HEK293 (cell line): ENCODE measurements around the gene MRTFB.
A peak's percentile ranks its signal among the peaks of the same experiment; 100 is the strongest.

Source experiments
- CTCF ChIA-PET: fragments of 350-600 bp; formaldehyde crosslinking; extraction: SDS; loops from one replicate; lab custom pipeline; 2021; ENCODE audit warnings: antibody characterized with exemption; lab: Yijun Ruan, JAX
- POLR2A ChIA-PET: fragments of 300-600 bp; formaldehyde crosslinking; extraction: SDS; loops from one replicate; lab custom pipeline; 2020; ENCODE audit warnings: antibody characterized with exemption, inconsistent platforms; lab: Yijun Ruan, JAX
- H3K27ac ChIP-seq: fragments of 200-500 bp; sonication (Bioruptor generic); 2 replicates; pipeline ENCODE4 v1.5.1; 2014; ENCODE audit warnings: low read depth, low read length, control low read depth, inconsistent platforms; ENCODE audit errors: extremely low read depth
- H3K36me3 ChIP-seq, 2 experiments: fragments of 200-500 bp in 1 of 2; sonication (Bioruptor generic) in 1 of 2; 1 replicate in 1 of 2; 2 replicates in 1 of 2; pipeline ENCODE4 v1.5.1; 2014 to 2017; ENCODE audit warnings: inconsistent platforms in 2 of 2, low read length in 2 of 2; ENCODE audit not compliant: control insufficient read depth in 2 of 2, insufficient read depth in 1 of 2
- H3K4me1 ChIP-seq: fragments of 200-500 bp; sonication (Bioruptor generic); 2 replicates; pipeline ENCODE4 v1.5.1; 2014; ENCODE audit warnings: mild to moderate bottlenecking, low read length, inconsistent platforms; ENCODE audit not compliant: control insufficient read depth, insufficient read depth
- H3K4me3 ChIP-seq: 2 replicates; pipeline ENCODE4 v1.5.1; 2011; ENCODE audit warnings: low read depth, mild to moderate bottlenecking, control low read depth, low read length, moderate library complexity
- H3K9me3 ChIP-seq: fragments of 200-500 bp; sonication (Bioruptor generic); 2 replicates; pipeline ENCODE4 v1.5.1; 2014; ENCODE audit warnings: low read depth, low read length, inconsistent platforms; ENCODE audit not compliant: control insufficient read depth, insufficient read depth
- ATF2 ChIP-seq: fragments of 450-650 bp; formaldehyde crosslinking; IDR thresholded peaks from 2 replicates; pipeline ENCODE4 v1.5.1; 2016; ENCODE audit warnings: missing biosample characterization, missing genetic modification characterization, low read depth
- EGR2 ChIP-seq: fragments of 450-650 bp; formaldehyde crosslinking; IDR thresholded peaks from 2 replicates; pipeline ENCODE4 v1.5.1; 2016; ENCODE audit warnings: low read depth, missing biosample characterization, missing genetic modification characterization
- KLF16 ChIP-seq: fragments of 450-650 bp; formaldehyde crosslinking; IDR thresholded peaks from 2 replicates; pipeline ENCODE4 v1.5.1; 2017; ENCODE audit warnings: missing biosample characterization, missing genetic modification characterization
- PRDM6 ChIP-seq: fragments of 450-650 bp; formaldehyde crosslinking; IDR thresholded peaks from 2 replicates; pipeline ENCODE4 v1.5.1; 2017; ENCODE audit warnings: missing biosample characterization, missing genetic modification characterization
- REPIN1 ChIP-seq: fragments of 450-650 bp; formaldehyde crosslinking; IDR thresholded peaks from 2 replicates; pipeline ENCODE4 v1.5.1; 2017; ENCODE audit warnings: missing biosample characterization, missing genetic modification characterization, low read depth
- SCRT1 ChIP-seq: fragments of 450-650 bp; formaldehyde crosslinking; IDR thresholded peaks from 2 replicates; pipeline ENCODE4 v1.5.1; 2016; ENCODE audit warnings: missing biosample characterization, missing genetic modification characterization, borderline replicate concordance
- ZBTB1 ChIP-seq: fragments of 450-650 bp; formaldehyde crosslinking; IDR thresholded peaks from 2 replicates; pipeline ENCODE4 v1.5.1; 2016; ENCODE audit warnings: missing biosample characterization, missing genetic modification characterization
- ZBTB21 ChIP-seq: fragments of 450-650 bp; formaldehyde crosslinking; IDR thresholded peaks from 2 replicates; pipeline ENCODE4 v1.5.1; 2017; ENCODE audit warnings: missing biosample characterization, missing genetic modification characterization
- ZBTB26 ChIP-seq: fragments of 450-650 bp; formaldehyde crosslinking; optimal IDR thresholded peaks from 2 replicates; pipeline ENCODE3; 2016; ENCODE audit warnings: missing biosample characterization, mild to moderate bottlenecking, missing genetic modification characterization
- ZFP3 ChIP-seq: fragments of 450-650 bp; formaldehyde crosslinking; IDR thresholded peaks from 2 replicates; pipeline ENCODE4 v1.5.1; 2016; ENCODE audit warnings: low read depth, missing biosample characterization, missing genetic modification characterization
- ZIC2 ChIP-seq: fragments of 450-650 bp; formaldehyde crosslinking; IDR thresholded peaks from 2 replicates; pipeline ENCODE4 v1.5.1; 2016; ENCODE audit warnings: missing biosample characterization, missing genetic modification characterization
- ZNF184 ChIP-seq: fragments of 450-650 bp; IDR thresholded peaks from 2 replicates; pipeline ENCODE4 v1.5.1; 2018; ENCODE audit warnings: missing biosample characterization, mild to moderate bottlenecking, missing genetic modification characterization
- ZNF37A ChIP-seq: fragments of 450-650 bp; IDR thresholded peaks from 2 replicates; pipeline ENCODE4 v1.5.1; 2018; ENCODE audit warnings: missing biosample characterization, missing genetic modification characterization
- ZNF391 ChIP-seq: fragments of 450-650 bp; formaldehyde crosslinking; IDR thresholded peaks from 2 replicates; pipeline ENCODE4 v1.5.1; 2016; ENCODE audit warnings: low read depth, missing biosample characterization, missing genetic modification characterization, borderline replicate concordance
- ZNF404 ChIP-seq: fragments of 450-650 bp; formaldehyde crosslinking; IDR thresholded peaks from 2 replicates; pipeline ENCODE4 v1.5.1; 2017; ENCODE audit warnings: missing biosample characterization, missing genetic modification characterization
- ZNF555 ChIP-seq: fragments of 450-650 bp; formaldehyde crosslinking; conservative IDR thresholded peaks from 2 replicates; pipeline ENCODE4 v1.5.1; 2017; ENCODE audit warnings: missing biosample characterization, mild to moderate bottlenecking, missing genetic modification characterization, inconsistent platforms
- ZNF558 ChIP-seq: fragments of 450-650 bp; formaldehyde crosslinking; IDR thresholded peaks from 2 replicates; pipeline ENCODE4 v1.5.1; 2016; ENCODE audit warnings: missing biosample characterization, missing genetic modification characterization
- ZNF560 ChIP-seq: fragments of 450-650 bp; formaldehyde crosslinking; IDR thresholded peaks from 2 replicates; pipeline ENCODE4 v1.5.1; 2017; ENCODE audit warnings: missing biosample characterization, missing genetic modification characterization, borderline replicate concordance
- ZNF580 ChIP-seq: fragments of 450-650 bp; formaldehyde crosslinking; IDR thresholded peaks from 2 replicates; pipeline ENCODE4 v1.5.1; 2016; ENCODE audit warnings: missing biosample characterization, missing genetic modification characterization
- ZNF596 ChIP-seq: fragments of 450-650 bp; IDR thresholded peaks from 2 replicates; pipeline ENCODE4 v1.5.0; 2018; ENCODE audit warnings: missing biosample characterization, mild to moderate bottlenecking, missing genetic modification characterization, moderate library complexity
- ZNF658 ChIP-seq: fragments of 450-650 bp; formaldehyde crosslinking; IDR thresholded peaks from 2 replicates; pipeline ENCODE4; 2016; ENCODE audit warnings: missing biosample characterization, missing genetic modification characterization
- ZNF664 ChIP-seq: fragments of 450-650 bp; formaldehyde crosslinking; IDR thresholded peaks from 2 replicates; pipeline ENCODE4 v1.5.1; 2016; ENCODE audit warnings: missing biosample characterization, missing genetic modification characterization
- ZSCAN5A ChIP-seq: fragments of 450-650 bp; formaldehyde crosslinking; IDR thresholded peaks from 2 replicates; pipeline ENCODE4 v1.5.1; 2016; ENCODE audit warnings: missing biosample characterization, missing genetic modification characterization

Gene MRTFB

GRCh38 chr16:14151256-14152030, 80.3 kb downstream of the MRTFB start:
- TF ChIP-seq ZNF404 (tag by site-specific recombination) (no peak), ZIC2 (tag by site-specific recombination) (0 out of 2 replicates have a peak, but pooled peaks have one; percentile 14), PRDM6 (tag by site-specific recombination) (peak; percentile 70), REPIN1 (tag by site-specific recombination) (no peak), ZBTB21 (tag by site-specific recombination) (no peak), SCRT1 (tag by site-specific recombination) (no peak)
- Histone ChIP-seq H3K4me3 (no peak overlapping the region), H3K27ac (no peak overlapping the region), H3K9me3 (no peaks in the 10 kb centered on the region), H3K36me3 (no peaks in the 10 kb centered on the region), H3K4me1 (peaks cover 15% of the 10 kb centered on the region)
- ChIA-PET POLR2A (no interaction called here), CTCF (no interaction called here)

- Histone ChIP-seq H3K36me3 (no peaks in the 10 kb centered on the region), H3K27ac (no peak overlapping the region), H3K4me3 (no peak overlapping the region), H3K4me1 (peaks cover 5% of the 10 kb centered on the region; the same call in 1 of the 2 replicates), H3K9me3 (no peaks in the 10 kb centered on the region)
- no peak for TF ChIP-seq SCRT1 (tag by site-specific recombination)
- TF ChIP-seq ZNF184 (tag by site-specific recombination): no peak
- no peak for TF ChIP-seq ZNF596 (tag by site-specific recombination)
- ChIA-PET POLR2A (no interaction called here), CTCF (interaction anchor here (1.0 kb wide), 1 partner anchor 232 kb away, joined by 3 read pairs; no protein-coding TSS in a partner anchor)
These were observed 84.6 kb downstream of the MRTFB start for GRCh38 chr16:14155572-14156190.

- ChIA-PET POLR2A (no interaction called here), CTCF (no interaction called here)
- H3K4me1 ChIP-seq: no peaks in the 10 kb centered on the region
- H3K27ac ChIP-seq: no peak overlapping the region
- no peak overlapping the region for H3K4me3 ChIP-seq
- no peaks in the 10 kb centered on the region for H3K36me3 ChIP-seq
- no peaks in the 10 kb centered on the region for H3K9me3 ChIP-seq
- TF ChIP-seq ATF2 (no peak), ZSCAN5A (tag by site-specific recombination) (no peak), REPIN1 (tag by site-specific recombination) (no peak), ZNF580 (tag by site-specific recombination) (no peak), ZBTB1 (tag by site-specific recombination) (no peak), EGR2 (tag by site-specific recombination) (no peak), KLF16 (tag by site-specific recombination) (no peak), ZFP3 (tag by site-specific recombination) (no peak), ZNF558 (tag by site-specific recombination) (no peak), ZNF555 (tag by site-specific recombination) (no peak), ZNF37A (tag by site-specific recombination) (no peak), ZNF664 (tag by site-specific recombination) (no peak), ZNF391 (no peak), ZNF560 (no peak), ZBTB26 (no peak), ZNF658 (tag by site-specific recombination) (no peak)
These were observed 94.0 kb downstream of the MRTFB start for GRCh38 chr16:14164916-14165662.
